Measurements from ENCODE around the gene RSPH9.

RSPH9 gene

DNA sequence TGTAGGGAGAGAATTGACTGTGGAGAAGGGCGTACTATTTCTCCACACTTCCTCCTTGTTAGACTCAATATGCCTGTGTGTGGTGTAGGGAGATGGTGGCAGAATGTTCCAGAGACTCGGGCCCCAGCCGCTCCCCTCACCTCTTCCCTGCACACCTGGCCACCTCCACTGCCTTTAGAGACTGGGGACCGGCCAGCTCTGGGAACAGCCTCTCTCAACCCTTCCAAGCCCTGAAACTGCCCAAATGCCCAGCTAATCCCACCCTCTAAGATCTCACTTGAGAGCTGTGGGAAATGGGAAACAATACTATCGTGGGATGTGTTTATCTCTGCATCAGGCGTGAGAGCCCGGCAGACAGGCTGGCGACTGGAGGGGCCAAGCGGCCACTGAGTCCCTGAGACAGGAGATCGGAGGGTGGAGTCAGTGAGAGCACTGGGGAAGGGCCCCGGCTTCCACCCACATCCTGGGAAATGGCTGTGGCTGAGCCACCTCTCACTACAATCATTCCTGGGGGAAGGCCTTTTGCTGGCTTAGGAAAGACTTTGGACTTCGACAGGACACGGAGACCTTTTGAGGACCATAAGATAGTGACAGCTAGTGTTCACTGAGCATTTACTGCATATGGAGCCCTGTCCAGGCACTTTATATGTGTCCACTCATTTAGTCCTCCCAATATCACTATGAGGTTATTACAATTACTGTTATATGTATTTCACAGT is 73.7 kb downstream of the RSPH9 start:
- no peak overlapping the region for H2AFZ ChIP-seq (ENCODE audit: low read depth)
- no peaks in the 10 kb centered on the region for H4K20me1 ChIP-seq (ENCODE audit: insufficient read depth)
- no peak overlapping the region for H3K27ac ChIP-seq
- H3K9ac ChIP-seq: no peak overlapping the region
- H3K4me3 ChIP-seq (IDR thresholded peaks at IDR 0.05; ENCODE audit: insufficient read depth, low read depth, low read length): no peak overlapping the region
- no peak overlapping the region for H3K4me2 ChIP-seq
- no peaks in the 10 kb centered on the region for H3K79me2 ChIP-seq (ENCODE audit: insufficient read depth, low read depth)
- H3K27me3 ChIP-seq (ENCODE audit: insufficient read depth, low read depth): no peaks in the 10 kb centered on the region
- peaks cover 45% of the 10 kb centered on the region for H3K4me1 ChIP-seq (ENCODE audit: low read depth, poor library complexity, severe bottlenecking)
- TF ChIP-seq, protein P1, sequence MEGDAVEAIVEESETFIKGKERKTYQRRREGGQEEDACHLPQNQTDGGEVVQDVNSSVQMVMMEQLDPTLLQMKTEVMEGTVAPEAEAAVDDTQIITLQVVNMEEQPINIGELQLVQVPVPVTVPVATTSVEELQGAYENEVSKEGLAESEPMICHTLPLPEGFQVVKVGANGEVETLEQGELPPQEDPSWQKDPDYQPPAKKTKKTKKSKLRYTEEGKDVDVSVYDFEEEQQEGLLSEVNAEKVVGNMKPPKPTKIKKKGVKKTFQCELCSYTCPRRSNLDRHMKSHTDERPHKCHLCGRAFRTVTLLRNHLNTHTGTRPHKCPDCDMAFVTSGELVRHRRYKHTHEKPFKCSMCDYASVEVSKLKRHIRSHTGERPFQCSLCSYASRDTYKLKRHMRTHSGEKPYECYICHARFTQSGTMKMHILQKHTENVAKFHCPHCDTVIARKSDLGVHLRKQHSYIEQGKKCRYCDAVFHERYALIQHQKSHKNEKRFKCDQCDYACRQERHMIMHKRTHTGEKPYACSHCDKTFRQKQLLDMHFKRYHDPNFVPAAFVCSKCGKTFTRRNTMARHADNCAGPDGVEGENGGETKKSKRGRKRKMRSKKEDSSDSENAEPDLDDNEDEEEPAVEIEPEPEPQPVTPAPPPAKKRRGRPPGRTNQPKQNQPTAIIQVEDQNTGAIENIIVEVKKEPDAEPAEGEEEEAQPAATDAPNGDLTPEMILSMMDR (conservative IDR thresholded peaks at IDR 0.05; ENCODE audit: low read depth, low read length): no peak
- no peaks in the 10 kb centered on the region for H3K36me3 ChIP-seq (ENCODE audit: insufficient read depth)

GRCh38 chr6:43719511-43719910 is 74.7 kb downstream of the RSPH9 start:
- Histone ChIP-seq H2AFZ (ENCODE audit: low read depth) (no peak overlapping the region), H3K27me3 (ENCODE audit: insufficient read depth, low read depth) (no peaks in the 10 kb centered on the region), H3K79me2 (ENCODE audit: insufficient read depth, low read depth) (no peaks in the 10 kb centered on the region), H3K9ac (no peak overlapping the region), H3K4me3 (IDR thresholded peaks at IDR 0.05; ENCODE audit: insufficient read depth, low read depth, low read length) (no peak overlapping the region), H3K36me3 (ENCODE audit: insufficient read depth) (no peaks in the 10 kb centered on the region), H3K4me2 (no peak overlapping the region), H4K20me1 (ENCODE audit: insufficient read depth) (no peaks in the 10 kb centered on the region), H3K27ac (no peak overlapping the region), H3K4me1 (ENCODE audit: low read depth, poor library complexity, severe bottlenecking) (peaks cover 45% of the 10 kb centered on the region)
- TF ChIP-seq, protein P1 (conservative IDR thresholded peaks at IDR 0.05; ENCODE audit: low read depth, low read length): no peak

- no peaks in the 10 kb centered on the region for H3K79me2 ChIP-seq (ENCODE audit: insufficient read depth, low read depth)
- H2AFZ ChIP-seq (ENCODE audit: low read depth): no peak overlapping the region
- H4K20me1 ChIP-seq (ENCODE audit: insufficient read depth): no peaks in the 10 kb centered on the region
- H3K4me3 ChIP-seq (IDR thresholded peaks at IDR 0.05; ENCODE audit: insufficient read depth, low read depth, low read length): no peak overlapping the region
- no peaks in the 10 kb centered on the region for H3K27me3 ChIP-seq (ENCODE audit: insufficient read depth, low read depth)
- H3K4me2 ChIP-seq: no peak overlapping the region
- H3K36me3 ChIP-seq (ENCODE audit: insufficient read depth): no peaks in the 10 kb centered on the region
- TF ChIP-seq, protein P1 (conservative IDR thresholded peaks at IDR 0.05; ENCODE audit: low read depth, low read length): no peak
- peaks cover 45% of the 10 kb centered on the region for H3K4me1 ChIP-seq (ENCODE audit: low read depth, poor library complexity, severe bottlenecking)
- H3K27ac ChIP-seq: no peak overlapping the region
- no peak overlapping the region for H3K9ac ChIP-seq
These were observed 76.2 kb downstream of the RSPH9 start for GRCh38 chr6:43720999-43721398.
